ENCODE results near the gene ZNF665.
"Not testable (repeated sequence)": the region's sequence is repeated elsewhere in the genome, so short reads cannot be mapped to it uniquely, and the experiment has no call there.

ZNF665 gene

GRCh38 chr19:53195265-53195903 lies 2.2 kb upstream of the ZNF665 start:
- no peak overlapping the region for H3K4me3 ChIP-seq (ENCODE audit: low read depth, low read length)
- peak; percentile 69 for TF ChIP-seq CTCF (IDR thresholded peaks at IDR 0.05; ENCODE audit: insufficient read depth, low read depth, low read length, missing control alignments)
- peak; percentile 75 for DNase-seq (ENCODE audit: low read depth)

- peak overlapping the region; percentile 13; the same call in 1 of the 2 replicates for H3K4me3 ChIP-seq (ENCODE audit: low read depth, low read length)
- TF ChIP-seq CTCF (IDR thresholded peaks at IDR 0.05; ENCODE audit: insufficient read depth, low read depth, low read length, missing control alignments): no peak
- DNase-seq (ENCODE audit: low read depth): no peak
Observed at GRCh38 chr19:53193535-53194222, 521 bp upstream of the ZNF665 start.

- no peak for DNase-seq (ENCODE audit: low read depth)
- H3K4me3 ChIP-seq (ENCODE audit: low read depth, low read length): no peak overlapping the region
- TF ChIP-seq CTCF (IDR thresholded peaks at IDR 0.05; ENCODE audit: insufficient read depth, low read depth, low read length, missing control alignments): no peak
Observed at GRCh38 chr19:53190253-53190652, 2.9 kb downstream of the ZNF665 start.

- H3K4me3 ChIP-seq (ENCODE audit: low read depth, low read length); DNase-seq (ENCODE audit: low read depth): not testable (repeated sequence)
Observed at GRCh38 chr19:53189691-53190198, 3.4 kb downstream of the ZNF665 start.

- not testable (repeated sequence) for H3K4me3 ChIP-seq (ENCODE audit: low read depth, low read length); DNase-seq (ENCODE audit: low read depth)
Observed at GRCh38 chr19:53185155-53185882, 7.8 kb downstream of the ZNF665 start.

GRCh38 chr19:53183146-53183764 lies 9.9 kb downstream of the ZNF665 start:
- no peak for DNase-seq (ENCODE audit: low read depth)
- no peak overlapping the region for H3K4me3 ChIP-seq (ENCODE audit: low read depth, low read length)
- no peak for TF ChIP-seq CTCF (IDR thresholded peaks at IDR 0.05; ENCODE audit: insufficient read depth, low read depth, low read length, missing control alignments)

GRCh38 chr19:53182202-53182601 lies 11.0 kb downstream of the ZNF665 start:
- no peak for TF ChIP-seq CTCF (IDR thresholded peaks at IDR 0.05; ENCODE audit: insufficient read depth, low read depth, low read length, missing control alignments)
- H3K4me3 ChIP-seq (ENCODE audit: low read depth, low read length): no peak overlapping the region
- no peak for DNase-seq (ENCODE audit: low read depth)
